K562 (cell line): ENCODE data around the gene TMEM184B.

ENCODE experiments used
- CREM ChIP-seq: IDR thresholded peaks from 2 replicates; pipeline ENCODE4 v1.6.1; 2014; ENCODE audit warnings: antibody characterized with exemption, low read depth
- HMGXB4 ChIP-seq: sonication (generic); formaldehyde crosslinking; IDR thresholded peaks from 2 replicates; pipeline ENCODE4 v1.8.1; 2023; ENCODE audit warnings: mild to moderate bottlenecking, missing genetic modification reagents
- ID3 ChIP-seq, 2 experiments: fragments of 250-450 bp in 1 of 2; fragments of 450-650 bp in 1 of 2; sonication (Bioruptor Pico) in 1 of 2; IDR thresholded peaks; 2 replicates each; pipeline versions ENCODE4 v1.6.1 to v1.8.0; 2016 to 2021; ENCODE audit warnings: mild to moderate bottlenecking in 2 of 2, moderate library complexity in 2 of 2, missing compliant biosample characterization in 1 of 2, missing genetic modification characterization in 1 of 2
- MBD2 ChIP-seq: sonication (generic); IDR thresholded peaks from 2 replicates; pipeline ENCODE4 v1.6.1; 2016; ENCODE audit warnings: low read depth, borderline replicate concordance
- SIRT6 ChIP-seq: IDR thresholded peaks from one replicate; pipeline ENCODE4 v1.6.1; 2012; ENCODE audit warnings: low read depth, mild to moderate bottlenecking, control low read depth, inconsistent platforms, low read length, moderate library complexity
- SMAD3 ChIP-seq: fragments of 450-650 bp; formaldehyde crosslinking; conservative IDR thresholded peaks from 2 replicates; pipeline ENCODE4 v1.4.0; 2020; ENCODE audit warnings: mild to moderate bottlenecking
- SPI1 ChIP-seq: IDR thresholded peaks from 2 replicates; pipeline ENCODE4 v1.6.1; 2011; ENCODE audit warnings: low read depth, low read length, control low read depth, borderline replicate concordance
- SREBF2 ChIP-seq: sonication (generic); formaldehyde crosslinking; IDR thresholded peaks from 2 replicates; pipeline ENCODE4 v1.4.0; 2020; ENCODE audit warnings: mild to moderate bottlenecking, missing genetic modification reagents
- TBP ChIP-seq: optimal IDR thresholded peaks from 2 replicates; pipeline ENCODE3; 2011; ENCODE audit warnings: low read depth, low read length, improper control_type of control experiment
- U2AF2 ChIP-seq: fragments of 200-400 bp; formaldehyde crosslinking; optimal IDR thresholded peaks from 2 replicates; pipeline ENCODE3; 2017; ENCODE audit warnings: low read depth, mild to moderate bottlenecking, low read length
- USF2 ChIP-seq: sonication (generic); formaldehyde crosslinking; IDR thresholded peaks from 2 replicates; pipeline ENCODE4 v1.5.0; 2020; ENCODE audit warnings: missing genetic modification reagents
- ZFPM2 ChIP-seq: fragments of 250-450 bp; sonication (Bioruptor Pico); IDR thresholded peaks from 2 replicates; pipeline ENCODE4 v1.5.1; 2022; ENCODE audit warnings: mild to moderate bottlenecking
- ZSCAN29 ChIP-seq: fragments of 450-650 bp; IDR thresholded peaks from 2 replicates; pipeline ENCODE4 v1.6.1; 2017
- TF ChIP-seq, protein P1 (sequence below), 3 experiments: IDR thresholded peaks in 2 of 3; conservative IDR thresholded peaks in 1 of 3; 2 replicates each; pipeline ENCODE4 v1.5.1; 2011 to 2012; ENCODE audit warnings: low read length in 3 of 3, mild to moderate bottlenecking in 3 of 3, control low read depth in 2 of 3, improper control_type of control experiment in 1 of 3, inconsistent platforms in 1 of 3, low read depth in 1 of 3, mixed read lengths in 1 of 3, moderate library complexity in 1 of 3; ENCODE audit not compliant: insufficient read depth in 2 of 3

- TF ChIP-seq SREBF2 (CRISPR knock-in tag) (no peak), U2AF2 (no peak), CREM (no peak), SIRT6 (no peak), MBD2 (no peak), ZFPM2 (CRISPR knock-in tag) (no peak), TBP (no peak), ID3 (CRISPR knock-in tag; IDR thresholded peaks at IDR 0.05) (no peak), ID3 (tag; IDR thresholded peaks at IDR 0.05) (no peak), ZSCAN29 (no peak), HMGXB4 (CRISPR knock-in tag) (no peak), SMAD3 (CRISPR knock-in tag) (no peak), SPI1 (no peak), USF2 (CRISPR knock-in tag) (no peak)
- TF ChIP-seq, protein P1, sequence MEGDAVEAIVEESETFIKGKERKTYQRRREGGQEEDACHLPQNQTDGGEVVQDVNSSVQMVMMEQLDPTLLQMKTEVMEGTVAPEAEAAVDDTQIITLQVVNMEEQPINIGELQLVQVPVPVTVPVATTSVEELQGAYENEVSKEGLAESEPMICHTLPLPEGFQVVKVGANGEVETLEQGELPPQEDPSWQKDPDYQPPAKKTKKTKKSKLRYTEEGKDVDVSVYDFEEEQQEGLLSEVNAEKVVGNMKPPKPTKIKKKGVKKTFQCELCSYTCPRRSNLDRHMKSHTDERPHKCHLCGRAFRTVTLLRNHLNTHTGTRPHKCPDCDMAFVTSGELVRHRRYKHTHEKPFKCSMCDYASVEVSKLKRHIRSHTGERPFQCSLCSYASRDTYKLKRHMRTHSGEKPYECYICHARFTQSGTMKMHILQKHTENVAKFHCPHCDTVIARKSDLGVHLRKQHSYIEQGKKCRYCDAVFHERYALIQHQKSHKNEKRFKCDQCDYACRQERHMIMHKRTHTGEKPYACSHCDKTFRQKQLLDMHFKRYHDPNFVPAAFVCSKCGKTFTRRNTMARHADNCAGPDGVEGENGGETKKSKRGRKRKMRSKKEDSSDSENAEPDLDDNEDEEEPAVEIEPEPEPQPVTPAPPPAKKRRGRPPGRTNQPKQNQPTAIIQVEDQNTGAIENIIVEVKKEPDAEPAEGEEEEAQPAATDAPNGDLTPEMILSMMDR (IDR thresholded peaks at IDR 0.05 in 2 of 3, conservative IDR thresholded peaks at IDR 0.05 in 1 of 3; ENCODE audit: insufficient read depth in 2 of 3, low read depth in 1 of 3, low read length in 3 of 3): no peak
Measured at GRCh38 chr22:38246692-38247091, 26.1 kb downstream of the TMEM184B start.
